Activated B cell treated with CpG ODN at 0.5 μM for 24 hours (primary cell): ENCODE measurements around the gene LRRK1. TPM values are rescaled to one million over a fixed set of nuclear protein-coding genes. Genes with fewer than 3 reads are reported as not detected.

Source experiments
- ATAC-seq: fragments of 200-7000 bp; cut with Tn5 transposase; one replicate; pipeline ENCODE4 v1.10.0; 2021; ENCODE audit warnings: low read depth, mild to moderate bottlenecking, moderate library complexity
- CTCF ChIA-PET: fragments of 350-600 bp; sonication (Branson Sonifier 250); formaldehyde crosslinking; loops from one replicate; lab custom pipeline; 2021; ENCODE audit warnings: antibody characterized with exemption; lab: Charles Lee
- POLR2A ChIA-PET: fragments of 350-600 bp; sonication (Branson Sonifier 250); formaldehyde crosslinking; loops from one replicate; lab custom pipeline; 2021; ENCODE audit warnings: antibody characterized with exemption; lab: Charles Lee
- DNase-seq: peaks from one replicate; pipeline ENCODE4 v3.0.0; 2022
- H3K27ac Mint-ChIP-seq: one replicate; pipeline ENCODE4 v1.8.0; 2020; ENCODE audit warnings: mixed read lengths
- H3K27me3 Mint-ChIP-seq: one replicate; pipeline ENCODE4 v1.8.0; 2021; ENCODE audit warnings: mixed read lengths
- H3K36me3 Mint-ChIP-seq: one replicate; pipeline ENCODE4 v1.8.0; 2021; ENCODE audit warnings: low read depth, mixed read lengths
- H3K4me1 Mint-ChIP-seq: one replicate; pipeline ENCODE4 v1.8.0; 2021; ENCODE audit warnings: mixed read lengths
- H3K4me3 Mint-ChIP-seq: one replicate; pipeline ENCODE4 v1.8.0; 2020; ENCODE audit warnings: mild to moderate bottlenecking, mixed read lengths
- H3K9me3 Mint-ChIP-seq: one replicate; pipeline ENCODE4 v1.8.0; 2020; ENCODE audit warnings: mixed read lengths
- intact Hi-C: fragments of 100-400 bp; cut with micrococcal nuclease; formaldehyde crosslinking; loops from one replicate; pipeline ENCODE4 v1.15.1; 2024
- total RNA-seq: library from RNA; stranded (reverse); gene quantifications from 2 replicates; pipeline ENCODE4 v1.2.3, GENCODE V29; 2022
- TF ChIP-seq, protein P1 (sequence below): fragments of 200-600 bp; IDR thresholded peaks from one replicate; pipeline ENCODE4 v1.8.0; 2022; ENCODE audit warnings: antibody characterized with exemption, mild to moderate bottlenecking

The LRRK1 gene
- total RNA-seq, 1 donor from 2014 or later, result 43.5 TPM

DNA sequence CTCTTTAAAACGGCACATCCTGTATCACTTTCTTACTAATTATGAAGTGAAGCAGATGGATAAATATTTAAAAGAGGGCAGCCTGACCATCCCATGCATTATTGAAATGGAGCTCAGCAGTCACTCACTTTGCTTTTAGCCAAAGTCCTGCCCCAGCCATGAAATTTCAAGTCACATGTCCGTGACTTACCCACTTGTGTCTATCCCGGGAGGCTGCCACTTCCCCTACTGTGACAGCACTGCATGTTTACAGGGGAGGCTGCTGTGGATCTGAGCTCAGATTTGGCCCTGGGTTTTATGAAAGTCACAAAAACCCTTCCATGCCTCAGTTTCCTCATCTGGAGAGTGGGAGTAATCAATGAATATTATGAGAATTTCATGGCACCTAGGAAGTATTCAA, 17.9 kb upstream of the LRRK1 start:
- H3K4me3 Mint-ChIP-seq, result no peak overlapping the region
- no peaks in the 10 kb centered on the region for H3K36me3 Mint-ChIP-seq
- peaks cover 3% of the 10 kb centered on the region for H3K4me1 Mint-ChIP-seq
- intact Hi-C loops, result no loop called here
- TF ChIP-seq, protein P1, sequence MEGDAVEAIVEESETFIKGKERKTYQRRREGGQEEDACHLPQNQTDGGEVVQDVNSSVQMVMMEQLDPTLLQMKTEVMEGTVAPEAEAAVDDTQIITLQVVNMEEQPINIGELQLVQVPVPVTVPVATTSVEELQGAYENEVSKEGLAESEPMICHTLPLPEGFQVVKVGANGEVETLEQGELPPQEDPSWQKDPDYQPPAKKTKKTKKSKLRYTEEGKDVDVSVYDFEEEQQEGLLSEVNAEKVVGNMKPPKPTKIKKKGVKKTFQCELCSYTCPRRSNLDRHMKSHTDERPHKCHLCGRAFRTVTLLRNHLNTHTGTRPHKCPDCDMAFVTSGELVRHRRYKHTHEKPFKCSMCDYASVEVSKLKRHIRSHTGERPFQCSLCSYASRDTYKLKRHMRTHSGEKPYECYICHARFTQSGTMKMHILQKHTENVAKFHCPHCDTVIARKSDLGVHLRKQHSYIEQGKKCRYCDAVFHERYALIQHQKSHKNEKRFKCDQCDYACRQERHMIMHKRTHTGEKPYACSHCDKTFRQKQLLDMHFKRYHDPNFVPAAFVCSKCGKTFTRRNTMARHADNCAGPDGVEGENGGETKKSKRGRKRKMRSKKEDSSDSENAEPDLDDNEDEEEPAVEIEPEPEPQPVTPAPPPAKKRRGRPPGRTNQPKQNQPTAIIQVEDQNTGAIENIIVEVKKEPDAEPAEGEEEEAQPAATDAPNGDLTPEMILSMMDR, result no peak
- H3K27me3 Mint-ChIP-seq, result peaks cover 15% of the 10 kb centered on the region
- no peak overlapping the region for H3K27ac Mint-ChIP-seq
- ChIA-PET CTCF (no interaction called here), POLR2A (no interaction called here)
- no peak for ATAC-seq
- H3K9me3 Mint-ChIP-seq, result no peaks in the 10 kb centered on the region
- DNase-seq, result no peak

DNA sequence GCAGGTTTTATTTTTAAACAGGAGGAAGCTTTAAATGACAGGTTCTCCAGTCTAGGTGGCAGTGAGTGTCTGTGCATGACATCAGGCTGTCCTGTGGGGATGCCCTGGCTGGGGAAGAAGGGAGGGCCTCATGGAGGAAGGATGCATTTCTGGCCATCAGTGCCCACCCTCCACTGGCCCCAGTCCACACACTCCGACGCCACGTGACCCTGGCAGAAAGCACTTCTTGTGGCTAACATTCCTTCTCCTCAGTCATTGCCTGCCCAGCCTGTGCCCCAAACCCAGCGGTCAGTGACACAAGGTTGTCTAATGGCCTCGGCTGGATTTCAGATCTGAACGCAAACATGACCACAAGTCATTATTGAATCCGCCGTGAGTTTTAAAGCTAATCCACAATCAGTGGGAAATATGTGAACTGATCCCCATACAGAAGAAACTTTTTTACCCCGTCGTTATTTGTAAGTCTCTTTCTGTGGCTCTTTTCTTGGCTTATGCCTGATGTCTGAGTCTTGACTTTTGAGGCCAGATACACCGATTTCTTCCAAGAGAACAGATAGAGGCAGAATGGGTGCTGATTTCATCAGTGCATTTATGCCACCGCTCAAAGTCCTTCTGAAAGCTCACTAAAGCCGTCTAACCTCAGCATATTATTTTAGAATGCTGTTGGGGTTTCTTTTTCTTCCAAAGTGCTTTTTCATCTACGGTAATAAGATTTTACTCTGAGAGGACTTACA, 17.3 kb upstream of the LRRK1 start:
- H3K27ac Mint-ChIP-seq, result no peak overlapping the region
- TF ChIP-seq, protein P1, result no peak
- CTCF ChIA-PET, result interaction anchor here (0.7 kb wide), 1 partner anchor 106 kb away, joined by 3 read pairs; no protein-coding TSS in a partner anchor

DNA sequence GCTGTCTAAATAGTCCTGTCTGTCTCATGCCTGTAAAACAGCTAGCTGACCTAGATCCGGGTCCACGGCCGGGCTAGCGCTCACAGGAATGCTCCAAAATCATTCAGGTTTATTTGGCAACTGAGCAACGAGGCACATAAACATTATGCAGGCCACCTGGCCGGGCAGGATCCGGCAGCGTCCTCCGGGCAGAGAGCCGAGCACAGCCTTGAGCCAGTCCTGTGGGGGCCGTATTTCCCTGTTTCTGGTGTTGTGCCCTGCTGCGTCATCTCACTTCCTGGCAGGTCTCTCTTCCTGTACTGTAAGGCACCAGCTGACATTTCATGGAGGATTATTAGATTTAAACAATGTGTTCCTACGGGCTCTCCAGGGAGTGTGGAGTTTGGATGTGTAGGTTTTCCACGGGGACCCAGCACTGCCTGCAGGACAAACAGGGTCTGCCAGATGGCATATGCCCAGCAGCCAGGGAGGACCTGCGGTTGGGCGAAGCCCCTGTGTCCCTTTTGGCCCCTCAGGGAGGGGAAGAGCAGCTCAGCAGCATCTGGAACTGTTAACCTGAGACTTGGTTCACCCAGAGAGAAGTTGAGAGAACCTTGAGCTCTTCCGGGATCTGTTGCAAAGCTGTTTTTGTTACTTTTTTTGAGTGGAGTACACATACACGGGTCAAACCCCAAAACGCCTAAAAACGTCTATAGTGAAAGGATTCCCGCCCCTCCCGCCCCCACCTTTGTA, 16.6 kb upstream of the LRRK1 start:
- DNase-seq (no peak), ATAC-seq (no peak)
- H3K27me3 Mint-ChIP-seq, result peaks cover 10% of the 10 kb centered on the region
- H3K4me1 Mint-ChIP-seq, result peaks cover 3% of the 10 kb centered on the region
- H3K36me3 Mint-ChIP-seq, result no peaks in the 10 kb centered on the region
- ChIA-PET CTCF (interaction anchor here (0.7 kb wide), 1 partner anchor 105 kb away, joined by 3 read pairs; no protein-coding TSS in a partner anchor), POLR2A (no interaction called here)
- no peaks in the 10 kb centered on the region for H3K9me3 Mint-ChIP-seq
- no peak overlapping the region for H3K4me3 Mint-ChIP-seq
- TF ChIP-seq, protein P1, result no peak
- intact Hi-C loops, result no loop called here
- H3K27ac Mint-ChIP-seq, result no peak overlapping the region

More for the DNA sequence above, 17.3 kb upstream of the LRRK1 start:
- no peak for ATAC-seq
- Mint-ChIP-seq H3K9me3 (no peaks in the 10 kb centered on the region), H3K27me3 (peaks cover 15% of the 10 kb centered on the region), H3K4me3 (no peak overlapping the region), H3K36me3 (no peaks in the 10 kb centered on the region), H3K4me1 (peaks cover 3% of the 10 kb centered on the region)
- POLR2A ChIA-PET, result no interaction called here
- no peak for DNase-seq
- intact Hi-C loops, result no loop called here

DNA sequence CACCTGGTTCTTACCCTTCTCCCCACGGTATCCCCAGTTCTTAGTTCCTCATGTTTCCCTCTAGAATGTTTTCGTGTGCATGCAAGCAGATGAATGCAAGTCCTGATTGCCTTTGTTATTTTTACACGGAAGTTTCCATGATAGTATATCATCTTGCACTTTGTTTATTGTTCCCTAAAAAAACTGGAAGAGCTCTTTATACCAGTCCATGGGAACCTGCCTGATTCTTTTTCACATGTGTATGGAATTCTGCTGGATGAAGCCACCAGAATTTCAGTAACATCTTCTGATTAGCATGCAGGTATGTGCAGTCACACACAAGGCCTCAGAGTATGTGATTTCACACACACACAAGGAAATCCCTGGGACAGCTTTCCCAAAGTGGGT, 16.0 kb upstream of the LRRK1 start:
- CTCF ChIA-PET, result no interaction called here
- DNase-seq (no peak), ATAC-seq (no peak)
- H3K4me1 Mint-ChIP-seq, result peaks cover 3% of the 10 kb centered on the region
- intact Hi-C loops, result no loop called here
- peaks cover 7% of the 10 kb centered on the region for H3K27me3 Mint-ChIP-seq
- no peak overlapping the region for H3K4me3 Mint-ChIP-seq
- POLR2A ChIA-PET, result no interaction called here
- H3K9me3 Mint-ChIP-seq, result no peaks in the 10 kb centered on the region
- TF ChIP-seq, protein P1, result no peak
- H3K36me3 Mint-ChIP-seq, result no peaks in the 10 kb centered on the region
- H3K27ac Mint-ChIP-seq, result no peak overlapping the region

DNA sequence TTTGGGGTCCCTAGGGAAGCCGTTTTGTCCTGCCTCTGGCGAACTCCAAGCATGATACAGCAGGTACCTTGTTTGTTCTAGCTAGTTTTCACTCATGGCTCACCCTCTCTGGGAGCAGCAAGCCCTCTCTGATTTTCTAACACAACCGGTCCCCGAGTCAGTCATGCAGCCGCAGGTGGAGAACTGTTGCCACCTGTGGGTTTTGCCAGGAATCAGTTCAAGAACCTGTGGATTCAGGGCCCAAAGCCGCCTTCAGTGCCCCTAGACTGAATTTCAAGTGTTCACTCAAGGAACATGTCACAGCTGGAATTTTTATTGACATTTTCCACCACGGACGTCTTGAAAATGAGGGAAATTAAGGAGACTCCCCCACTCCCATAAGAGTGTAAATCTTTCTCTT, 13.3 kb upstream of the LRRK1 start:
- Mint-ChIP-seq H3K36me3 (no peaks in the 10 kb centered on the region), H3K9me3 (no peaks in the 10 kb centered on the region), H3K27ac (no peak overlapping the region), H3K4me1 (peaks cover 3% of the 10 kb centered on the region), H3K4me3 (no peak overlapping the region), H3K27me3 (peaks cover 4% of the 10 kb centered on the region)
- CTCF ChIA-PET, result interaction anchor here (1.4 kb wide), 1 partner anchor 102 kb away, joined by 6 read pairs; no protein-coding TSS in a partner anchor
- ATAC-seq (no peak), DNase-seq (no peak)
- intact Hi-C loops, result no loop called here
- TF ChIP-seq, protein P1, result no peak
- POLR2A ChIA-PET, result no interaction called here
